Thoracic aorta (tissue), 2 donors: ENCODE measurements around the gene GUCD1. TPM values are rescaled to one million over a fixed set of nuclear protein-coding genes. Genes with fewer than 3 reads are reported as not detected.
"Not testable (repeated sequence)": the region's sequence is repeated elsewhere in the genome, so short reads cannot be mapped to it uniquely, and the experiment has no call there.

ENCODE experiments used
- ATAC-seq: fragments of 150-250 bp; one replicate; pipeline ENCODE4 v1.8.0; 2017; ENCODE audit warnings: low read depth; ENCODE audit not compliant: insufficient number of reproducible peaks, low FRiP score
- DNase-seq: peaks from one replicate; pipeline ENCODE4 v3.0.0-alpha.2; 2020; ENCODE audit warnings: low spot score
- H3K27ac ChIP-seq, 2 donors: fragments of 200-600 bp; sonication (generic); 1 replicate in 1 of 2; 2 replicates in 1 of 2; pipeline ENCODE4 v1.5.1; 2016; ENCODE audit warnings: mild to moderate bottlenecking in 2 of 2, moderate library complexity in 2 of 2
- H3K27me3 ChIP-seq: fragments of 200-600 bp; sonication (generic); replicated peaks from 2 replicates; pipeline ENCODE4 v1.6.0; 2016; ENCODE audit warnings: mild to moderate bottlenecking; ENCODE audit not compliant: insufficient read depth
- H3K36me3 ChIP-seq: fragments of 200-600 bp; sonication (generic); one replicate; pipeline ENCODE4 v1.5.1; 2016
- H3K4me1 ChIP-seq, 2 donors: fragments of 200-600 bp; sonication (generic); 1 replicate in 1 of 2; 2 replicates in 1 of 2; pipeline versions ENCODE4 v1.5.1 to v1.6.0; 2016; ENCODE audit warnings: low read depth in 2 of 2, mild to moderate bottlenecking in 1 of 2; ENCODE audit not compliant: control insufficient read depth in 1 of 2
- H3K4me3 ChIP-seq: fragments of 200-600 bp; sonication (generic); 2 replicates; pipeline ENCODE4 v1.5.1; 2016; ENCODE audit warnings: mild to moderate bottlenecking
- H3K9me3 ChIP-seq: fragments of 200-600 bp; sonication (generic); 2 replicates; pipeline ENCODE4 v1.5.1; 2016
- total RNA-seq, 2 donors: library from RNA; depleted of rRNA; stranded (reverse); fragments of >200 nt; gene quantifications; one replicate each; pipeline versions ENCODE4 v1.1.0 to v1.2.3, GENCODE V29; 2016
- TF ChIP-seq, protein P1 (sequence below): fragments of 200-600 bp; sonication (generic); IDR thresholded peaks from one replicate; pipeline ENCODE4 v1.5.1; 2019; ENCODE audit warnings: antibody characterized with exemption

Gene GUCD1
- total RNA-seq, 2 donors from 2014 or later, result 81.9 to 83.4 TPM

DNA sequence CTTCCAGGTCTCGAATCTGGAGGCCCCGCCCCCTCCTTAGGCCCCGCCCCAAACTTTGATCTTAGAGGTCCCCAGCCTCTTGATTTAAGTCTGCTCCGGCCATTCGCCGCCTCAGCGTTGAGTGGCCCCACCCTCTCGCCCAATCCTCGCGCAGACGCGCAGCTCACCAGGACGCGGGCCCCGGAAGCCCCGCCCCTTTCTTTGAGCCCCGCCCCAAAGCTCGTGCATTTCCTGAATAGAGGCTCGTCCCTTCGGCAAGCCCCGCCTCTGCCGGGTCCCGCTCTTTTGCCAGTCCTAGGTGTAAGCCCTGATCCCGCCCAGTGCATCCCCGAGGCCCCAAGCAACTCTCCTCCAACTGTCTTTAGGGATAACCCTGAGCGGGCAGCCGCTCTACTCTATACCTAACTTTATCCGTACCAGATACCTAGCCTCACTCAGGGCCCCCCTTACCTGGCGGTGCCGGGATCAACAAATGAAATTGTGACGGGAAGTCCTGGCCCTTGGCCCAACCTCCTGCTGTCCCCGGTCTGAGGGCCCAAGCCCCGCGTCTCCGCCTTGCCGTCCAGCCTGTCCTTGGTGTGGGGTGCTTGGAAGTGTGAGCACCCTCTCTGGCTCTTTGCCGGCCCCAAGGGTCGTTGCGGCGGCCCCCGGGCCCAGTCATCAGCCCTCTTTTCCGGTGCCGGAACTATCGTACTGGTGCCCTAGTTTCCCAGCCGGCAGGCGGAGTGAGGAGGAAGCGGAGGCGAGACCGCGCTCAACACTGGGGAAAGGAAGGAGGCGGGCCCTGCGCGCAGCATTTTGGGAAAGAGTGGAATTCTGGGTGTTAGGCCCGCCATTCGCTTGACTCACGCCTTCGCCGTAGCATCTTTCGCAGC lies 464 bp upstream of the GUCD1 start, which contains the start of gene SNRPD3:
Gene SNRPD3 (plus strand): TSS at position 835 of the 875 bp plus-strand sequence. CDS start 1,676 bp downstream, outside the sequence.
- TF ChIP-seq, protein P1, sequence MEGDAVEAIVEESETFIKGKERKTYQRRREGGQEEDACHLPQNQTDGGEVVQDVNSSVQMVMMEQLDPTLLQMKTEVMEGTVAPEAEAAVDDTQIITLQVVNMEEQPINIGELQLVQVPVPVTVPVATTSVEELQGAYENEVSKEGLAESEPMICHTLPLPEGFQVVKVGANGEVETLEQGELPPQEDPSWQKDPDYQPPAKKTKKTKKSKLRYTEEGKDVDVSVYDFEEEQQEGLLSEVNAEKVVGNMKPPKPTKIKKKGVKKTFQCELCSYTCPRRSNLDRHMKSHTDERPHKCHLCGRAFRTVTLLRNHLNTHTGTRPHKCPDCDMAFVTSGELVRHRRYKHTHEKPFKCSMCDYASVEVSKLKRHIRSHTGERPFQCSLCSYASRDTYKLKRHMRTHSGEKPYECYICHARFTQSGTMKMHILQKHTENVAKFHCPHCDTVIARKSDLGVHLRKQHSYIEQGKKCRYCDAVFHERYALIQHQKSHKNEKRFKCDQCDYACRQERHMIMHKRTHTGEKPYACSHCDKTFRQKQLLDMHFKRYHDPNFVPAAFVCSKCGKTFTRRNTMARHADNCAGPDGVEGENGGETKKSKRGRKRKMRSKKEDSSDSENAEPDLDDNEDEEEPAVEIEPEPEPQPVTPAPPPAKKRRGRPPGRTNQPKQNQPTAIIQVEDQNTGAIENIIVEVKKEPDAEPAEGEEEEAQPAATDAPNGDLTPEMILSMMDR, result peak; percentile 41
- peaks cover 13 to 40% of the 10 kb centered on the region in 2 donors for H3K4me1 ChIP-seq
- no peaks in the 10 kb centered on the region for H3K27me3 ChIP-seq

DNA sequence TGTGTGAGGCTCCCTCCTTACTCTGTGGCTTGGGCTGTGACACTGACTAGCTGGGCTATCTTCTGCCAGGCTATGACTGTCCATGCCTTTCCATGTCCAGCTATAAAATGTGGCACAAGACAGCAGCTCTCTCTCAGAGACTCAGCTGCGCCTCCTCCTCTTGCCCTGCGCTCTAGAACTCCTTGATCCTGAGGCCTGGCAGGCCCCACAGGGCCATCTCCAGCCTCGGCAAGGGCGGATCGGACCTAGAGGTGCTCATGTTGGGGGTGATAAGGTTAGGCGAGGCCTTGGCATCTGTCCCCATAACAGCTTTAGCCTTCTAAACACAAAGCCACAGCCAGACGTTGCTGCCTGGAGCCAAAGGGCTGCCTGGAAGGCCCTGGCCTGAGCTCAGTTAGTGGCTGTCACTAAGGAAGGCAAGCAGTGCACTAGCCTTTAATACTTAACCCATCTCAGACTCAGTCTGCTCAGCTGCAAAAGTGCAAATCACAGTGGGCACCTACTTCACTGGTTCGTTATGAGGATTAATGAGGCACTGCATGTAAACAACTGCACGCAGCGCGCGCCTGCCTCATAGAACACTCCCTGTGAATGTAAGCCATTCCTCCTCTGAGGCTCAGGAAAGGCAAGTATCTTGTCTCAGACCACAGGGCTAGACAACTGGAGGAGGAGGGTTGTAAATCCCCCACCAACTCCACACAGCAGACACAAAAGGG lies 1.2 kb downstream of the GUCD1 start:
- peaks cover 18% of the 10 kb centered on the region for H3K36me3 ChIP-seq
- H3K9me3 ChIP-seq, result no peaks in the 10 kb centered on the region
- no peak for DNase-seq
- TF ChIP-seq, protein P1, result no peak
- H3K4me3 ChIP-seq, result peak overlapping the region; percentile 77
- H3K27ac ChIP-seq, result peak overlapping the region; percentile 91 to 96
- no peaks in the 10 kb centered on the region for H3K27me3 ChIP-seq
- peaks cover 13 to 31% of the 10 kb centered on the region in 2 donors for H3K4me1 ChIP-seq
- no peak for ATAC-seq

More for the DNA sequence above, 464 bp upstream of the GUCD1 start, which contains the start of gene SNRPD3:
- H3K27ac ChIP-seq, result peak within 1 kb of the TSS; percentile 96 to 99
- peak; percentile 98 for DNase-seq
- peaks cover 15% of the 10 kb centered on the region for H3K36me3 ChIP-seq
- peak within 1 kb of the TSS; percentile 77 for H3K4me3 ChIP-seq
- ATAC-seq, result peak; percentile 90
- no peaks in the 10 kb centered on the region for H3K9me3 ChIP-seq

DNA sequence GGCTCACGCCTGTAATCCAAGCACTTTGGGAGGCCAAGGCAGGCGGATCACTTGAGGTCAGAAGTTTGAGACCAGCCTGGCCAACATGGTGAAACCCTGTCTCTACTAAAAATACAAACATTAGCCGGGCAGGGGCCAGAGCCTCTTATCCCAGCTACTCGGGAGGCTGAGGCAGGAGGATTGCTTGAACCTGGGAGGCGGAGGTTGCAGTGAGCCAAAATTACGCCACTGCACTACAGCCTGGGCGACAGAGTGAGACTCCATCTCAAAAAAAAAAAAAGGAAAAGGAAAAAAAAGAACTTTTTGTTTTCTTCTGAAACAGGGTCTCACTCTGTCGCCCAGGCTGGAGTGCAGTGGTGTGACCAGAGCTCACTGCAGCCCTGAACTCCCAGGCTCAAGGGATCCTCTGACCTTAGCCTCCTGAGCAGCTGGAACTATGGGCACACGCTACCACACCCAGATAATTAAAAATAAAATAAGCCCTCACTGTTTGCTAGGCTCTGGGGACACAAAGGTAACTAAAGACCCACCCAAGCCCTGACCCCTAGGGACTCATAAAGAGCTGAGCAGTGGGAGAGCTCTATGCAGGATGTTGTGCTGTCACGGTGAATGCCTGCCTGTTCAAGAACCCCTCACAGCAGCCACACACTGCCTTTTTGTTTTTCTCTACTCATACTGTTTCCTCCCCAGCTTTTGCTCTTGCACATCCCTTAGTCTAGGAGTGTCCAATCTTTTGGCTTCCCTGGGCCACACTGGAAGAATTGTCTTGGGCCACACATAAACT lies 2.2 kb downstream of the GUCD1 start:
- H3K4me3 ChIP-seq, result not testable (repeated sequence)

DNA sequence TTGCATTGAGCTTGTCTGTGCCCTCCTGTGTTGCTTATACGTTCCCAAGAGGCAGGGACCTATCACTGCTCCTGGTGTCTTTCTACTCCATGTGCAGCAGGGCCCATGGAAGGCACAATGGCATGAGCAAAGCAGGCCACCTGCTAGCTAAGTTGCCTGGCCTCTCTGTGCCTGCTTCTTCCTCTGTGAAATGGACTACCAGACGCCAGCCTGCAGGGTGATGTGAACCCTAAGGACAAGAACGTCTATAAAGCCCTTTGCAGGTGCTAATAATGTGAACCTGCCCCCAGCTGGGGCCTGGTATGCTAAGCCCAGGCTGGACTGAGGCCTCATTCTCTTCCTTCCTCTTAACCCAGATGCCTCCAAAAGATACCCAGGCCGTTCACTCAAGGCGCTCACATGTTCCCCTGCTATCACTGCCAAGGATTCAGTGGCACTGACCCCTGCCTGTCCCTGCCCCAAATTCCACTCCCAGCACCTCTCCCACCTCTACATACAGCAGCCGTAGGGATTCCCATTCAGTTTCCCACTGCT lies 4.0 kb downstream of the GUCD1 start:
- Histone ChIP-seq H3K27me3 (no peaks in the 10 kb centered on the region), H3K27ac (no peak overlapping the region), H3K9me3 (no peaks in the 10 kb centered on the region), H3K4me1 (peaks cover 6 to 16% of the 10 kb centered on the region in 2 donors), H3K4me3 (no peak overlapping the region), H3K36me3 (peaks cover 29% of the 10 kb centered on the region)
- TF ChIP-seq, protein P1, result no peak
- DNase-seq (no peak), ATAC-seq (no peak)

More for the DNA sequence above, 2.2 kb downstream of the GUCD1 start:
- H3K36me3 ChIP-seq, result peaks cover 14% of the 10 kb centered on the region
- DNase-seq, H3K27ac ChIP-seq, H3K9me3 ChIP-seq, H3K27me3 ChIP-seq, ATAC-seq: not testable (repeated sequence)
- H3K4me1 ChIP-seq, result peaks cover 13 to 31% of the 10 kb centered on the region in 2 donors
